Muscle of back (tissue), 11 donors: ENCODE results near the gene RALGPS1. TPM values are rescaled to one million over a fixed set of nuclear protein-coding genes. Genes with fewer than 3 reads are reported as not detected.
A peak's percentile ranks its signal among the peaks of the same experiment; 100 is the strongest.

Experiments used
- DNase-seq, 3 donors: peaks; one replicate each; pipeline versions ENCODE4 v3.0.0 to v3.0.0-alpha.2; 2013
- polyA plus RNA-seq, 10 donors: library from polyadenylated mRNA; unstranded; fragments of 120-200 nt; gene quantifications; one replicate each; pipeline ENCODE4 v1.2.1, GENCODE V29; 2013; ENCODE audit not compliant: insufficient read length in 10 of 10

The RALGPS1 gene
- polyA plus RNA-seq, 10 donors = 4.6 to 11.4 (median 7.5) TPM

- DNase-seq = peak in 2 of 3 donors; percentile 46 to 69
Measured at GRCh38 chr9:127202461-127203169, 288.0 kb downstream of the RALGPS1 start.

GRCh38 chr9:127203681-127204327, 289.2 kb downstream of the RALGPS1 start:
- DNase-seq = no peak

DNA sequence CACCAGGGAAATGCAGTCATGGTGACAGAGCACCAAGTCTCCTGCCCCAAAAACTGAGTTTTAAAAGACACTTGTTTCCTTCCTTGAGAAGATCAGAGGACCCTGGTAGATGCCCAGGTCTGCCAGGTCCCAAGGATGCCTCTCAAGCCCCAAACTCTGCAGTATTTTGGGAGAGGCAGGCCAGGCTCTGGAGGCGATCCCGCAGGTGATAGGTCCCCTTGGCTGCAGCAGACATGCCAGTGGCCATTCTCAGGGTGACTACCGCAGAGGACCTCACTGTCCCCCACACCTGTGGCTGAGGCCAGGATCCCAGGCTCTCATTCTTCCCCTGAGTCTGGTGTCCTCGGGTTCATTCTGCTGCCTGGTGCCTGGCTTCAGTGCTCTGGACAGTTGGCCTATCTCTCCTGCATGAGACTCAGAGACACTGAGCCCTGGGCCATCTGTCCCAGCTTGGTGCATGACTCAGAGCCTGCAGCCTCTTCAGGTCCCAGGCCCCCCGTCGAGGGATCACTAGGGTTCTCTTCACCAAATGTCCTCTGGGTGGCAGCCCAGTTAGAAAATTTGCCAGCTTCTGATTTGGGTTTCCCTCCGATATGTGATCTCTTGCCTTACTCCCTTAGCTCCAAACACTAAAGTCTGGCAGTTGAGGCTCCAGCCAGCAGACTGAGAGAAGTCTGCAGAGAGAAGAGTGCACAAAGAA, 290.3 kb downstream of the RALGPS1 start:
- DNase-seq = peak in 1 of 3 donors; percentile 49

DNA sequence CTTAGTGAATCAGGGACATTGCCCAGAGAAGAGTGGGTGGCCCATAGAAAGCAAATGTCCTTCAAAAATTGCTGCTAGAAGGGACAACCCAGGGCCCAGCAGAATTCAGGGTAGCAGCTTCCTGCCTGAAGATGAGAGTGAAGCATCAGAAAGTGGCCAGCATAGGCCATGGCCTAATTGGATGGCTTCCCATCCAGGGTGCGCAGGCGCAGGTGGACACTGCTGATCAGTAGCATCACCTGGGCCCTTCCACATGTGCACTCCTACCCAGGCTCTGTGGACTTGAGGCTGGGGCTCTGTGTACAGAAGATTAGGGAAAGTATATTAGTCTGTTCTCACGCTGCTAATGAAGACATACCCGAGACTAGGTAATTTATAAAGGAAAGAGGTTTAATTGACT, 291.4 kb downstream of the RALGPS1 start:
- no peak for DNase-seq

DNA sequence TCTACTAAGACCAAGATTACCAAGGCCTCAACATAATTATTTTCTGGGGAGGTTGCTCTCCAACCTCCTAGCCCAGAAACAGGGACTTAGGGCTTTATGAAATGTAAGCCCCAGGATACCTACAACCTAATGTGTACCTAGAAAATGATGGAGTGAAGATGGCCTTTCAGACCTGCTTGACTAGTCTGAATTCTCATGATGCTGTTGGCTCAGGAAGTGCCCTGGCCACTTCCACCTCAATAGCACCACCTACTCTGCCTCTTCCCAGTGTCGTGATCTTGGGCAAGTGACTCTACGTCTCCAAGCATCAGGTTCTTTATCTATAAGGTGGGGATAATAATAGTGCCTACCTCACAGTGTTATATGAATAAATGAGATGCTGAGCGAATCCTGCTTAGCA, 292.1 kb downstream of the RALGPS1 start:
- DNase-seq = no peak

DNA sequence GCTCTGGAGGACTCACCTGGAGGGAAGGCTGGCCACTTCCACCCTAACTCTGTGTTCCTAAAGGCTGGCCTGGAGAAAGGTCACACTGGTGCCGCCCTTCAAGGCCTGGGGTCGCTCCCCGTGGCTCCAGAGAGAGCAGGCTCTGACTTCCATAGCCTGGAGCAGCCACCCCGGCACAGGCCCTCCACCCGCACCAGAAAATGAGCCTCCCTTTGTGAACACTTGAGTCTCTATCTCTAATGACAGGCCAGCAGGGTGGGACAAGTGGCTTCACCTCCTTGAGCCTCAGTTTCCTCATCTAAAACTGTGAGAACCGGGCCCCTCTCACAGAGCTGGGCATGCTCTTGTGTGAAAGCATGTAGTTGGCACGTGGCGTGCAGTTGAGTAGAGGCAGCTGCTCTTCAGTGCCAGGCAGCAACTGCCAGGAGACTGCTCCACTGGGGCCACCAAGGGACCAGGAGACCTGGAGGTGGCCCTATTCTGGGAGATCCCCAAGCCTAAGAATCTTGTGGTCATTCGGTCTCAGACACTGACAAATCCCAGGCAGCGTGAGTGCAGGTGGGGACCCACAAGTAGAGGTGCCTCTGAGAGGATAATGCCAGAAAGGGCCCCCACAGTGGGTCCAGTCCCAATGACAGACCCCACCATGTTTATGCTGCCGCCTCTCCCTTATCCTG, 293.3 kb downstream of the RALGPS1 start:
- no peak for DNase-seq

DNA sequence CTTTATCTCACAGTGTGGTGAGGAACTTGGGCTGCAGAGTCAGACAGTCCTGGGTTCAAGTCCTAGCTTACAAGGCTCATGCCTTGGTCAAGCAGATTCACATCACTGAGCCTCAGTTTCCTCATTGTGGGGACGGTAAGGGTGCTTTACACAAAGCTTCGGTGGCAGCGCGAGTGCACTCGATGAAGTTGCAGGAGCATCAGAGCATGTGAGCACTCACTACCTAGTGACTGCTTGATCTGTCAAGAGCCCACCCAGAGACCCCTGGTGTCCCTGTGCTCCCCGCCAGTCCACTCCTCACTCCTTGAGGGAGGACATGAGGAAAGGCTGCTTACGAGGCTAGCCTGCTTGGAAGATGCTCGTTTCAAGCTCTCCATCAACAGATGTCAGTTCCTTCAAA, 293.8 kb downstream of the RALGPS1 start:
- no peak for DNase-seq

DNA sequence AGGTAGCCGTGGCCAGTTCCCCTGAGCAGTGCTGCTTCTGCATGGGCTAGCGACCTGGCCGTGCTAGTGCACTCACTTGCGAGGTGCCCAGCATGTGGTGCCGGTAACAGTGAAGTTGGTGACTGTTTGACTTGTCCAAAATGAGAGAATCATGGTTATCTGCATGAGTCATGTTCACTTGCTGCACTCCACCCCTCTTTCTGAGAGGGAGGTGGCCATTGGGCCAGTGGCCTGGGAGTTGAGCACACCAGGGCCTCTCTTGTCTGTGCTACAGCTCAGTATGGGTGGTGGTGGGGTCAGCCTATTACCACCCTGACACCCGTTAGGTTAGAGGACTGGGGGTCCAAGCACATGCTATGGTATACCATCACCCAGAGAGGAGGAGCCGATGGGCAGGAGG, 294.6 kb downstream of the RALGPS1 start:
- DNase-seq = no peak

DNA sequence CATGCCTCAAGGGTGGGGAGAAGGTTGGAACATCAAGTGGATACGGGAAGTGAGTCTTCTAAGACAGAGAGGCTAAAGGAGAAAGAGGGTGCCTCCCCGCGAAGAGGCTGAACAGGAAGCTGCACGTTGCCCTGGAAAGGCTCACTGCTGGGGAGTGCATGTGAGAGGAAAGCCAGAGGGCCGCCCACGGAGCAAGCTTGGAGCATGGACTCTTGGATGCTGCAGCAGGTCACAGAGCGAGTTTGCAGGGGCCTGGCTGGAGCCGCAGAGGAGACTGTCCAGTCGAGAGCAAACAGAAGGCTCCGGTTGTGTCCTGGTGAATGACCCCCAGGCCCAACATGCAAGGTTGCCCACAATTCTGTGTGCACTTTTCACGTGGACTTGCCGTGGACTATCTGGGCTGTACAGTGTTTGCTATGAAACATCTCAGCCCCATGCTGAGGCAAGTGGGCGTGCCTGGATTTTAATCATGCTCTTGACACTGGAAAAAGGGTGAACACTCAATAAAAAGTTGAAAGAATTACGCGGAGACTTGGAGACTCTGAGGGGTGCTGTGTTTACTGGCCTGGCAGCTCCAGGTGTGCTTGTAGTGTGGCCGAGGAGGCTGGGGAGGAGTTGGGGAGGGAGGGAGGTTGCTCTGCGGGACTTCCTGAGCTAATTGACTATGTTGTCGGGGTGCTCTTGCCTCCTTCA, 295.5 kb downstream of the RALGPS1 start:
- DNase-seq = peak in 1 of 3 donors; percentile 61

GRCh38 chr9:127210851-127211730, 296.5 kb downstream of the RALGPS1 start:
- DNase-seq = no peak

DNA sequence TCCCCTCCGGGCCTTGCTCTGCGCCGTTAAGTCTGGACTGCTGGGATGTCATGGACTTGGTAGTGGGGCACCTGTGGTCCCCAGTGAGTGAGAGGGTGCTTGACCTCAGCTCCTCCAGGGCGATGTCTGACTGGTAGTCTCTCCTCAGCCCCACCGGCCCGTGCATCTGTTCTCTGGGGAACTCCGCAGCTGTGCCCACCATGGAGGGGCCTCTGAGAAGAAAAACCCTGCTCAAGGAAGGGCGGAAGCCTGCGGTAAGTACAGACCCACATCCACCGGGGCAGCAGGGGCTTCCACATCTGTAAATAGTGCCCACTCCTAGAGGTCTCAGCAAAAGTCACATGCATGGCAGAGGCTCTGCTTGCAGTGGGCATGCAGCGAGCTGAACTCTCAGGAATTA, 297.4 kb downstream of the RALGPS1 start:
- no peak for DNase-seq

- no peak for DNase-seq
Measured at GRCh38 chr9:127212453-127212852, 297.9 kb downstream of the RALGPS1 start.

- DNase-seq = no peak
Measured at GRCh38 chr9:127213859-127214258, 299.3 kb downstream of the RALGPS1 start.

GRCh38 chr9:127214421-127215267, 300.1 kb downstream of the RALGPS1 start:
- DNase-seq = no peak

DNA sequence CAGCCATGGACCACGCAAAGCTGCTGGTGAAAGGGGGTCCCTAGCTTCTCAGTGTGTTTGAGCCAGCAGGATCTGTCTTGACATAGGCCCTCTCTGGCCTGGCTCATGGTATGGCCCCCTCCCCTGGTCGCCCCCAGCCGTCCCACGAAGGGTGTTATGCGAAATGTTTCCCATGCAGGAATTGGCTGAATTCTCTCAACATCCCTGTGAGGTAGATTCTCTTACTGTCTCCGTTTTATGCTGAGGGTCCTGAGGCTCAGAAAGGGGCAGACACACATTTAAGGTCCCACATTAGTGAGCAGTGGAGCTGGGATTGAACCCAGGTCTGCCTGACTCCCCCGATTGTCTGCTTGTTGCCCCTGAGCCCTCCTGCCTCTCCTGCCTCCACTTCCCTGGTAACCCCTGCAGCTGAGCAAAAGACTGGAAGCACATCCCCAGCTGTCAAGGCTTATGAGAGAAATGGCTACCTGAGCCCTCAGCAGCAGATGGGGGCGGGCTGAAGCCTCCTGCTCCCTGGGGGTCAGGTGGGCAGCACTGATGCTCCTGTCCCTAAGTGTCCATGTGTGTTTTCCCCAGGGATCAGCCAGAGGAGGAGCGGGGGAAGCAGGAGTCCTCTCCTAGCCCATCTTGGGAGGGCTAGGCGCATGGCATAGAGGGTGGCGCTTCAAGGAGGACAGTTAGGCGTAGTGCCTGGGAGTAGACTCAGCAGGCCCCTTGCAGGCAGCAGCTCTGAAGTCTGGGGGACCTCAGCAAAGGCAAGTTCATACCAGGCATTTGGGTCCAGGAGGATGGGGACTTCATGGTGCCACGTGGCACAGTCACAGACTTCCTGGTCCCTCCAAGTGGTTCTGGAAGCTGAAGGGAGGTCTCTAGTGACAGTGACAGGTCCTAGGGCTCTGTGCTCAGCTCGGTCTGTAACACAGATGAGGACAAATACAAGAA, 301.0 kb downstream of the RALGPS1 start:
- no peak for DNase-seq

- peak in 1 of 3 donors; percentile 0 for DNase-seq
Measured at GRCh38 chr9:127216210-127216887, 301.8 kb downstream of the RALGPS1 start.

DNA sequence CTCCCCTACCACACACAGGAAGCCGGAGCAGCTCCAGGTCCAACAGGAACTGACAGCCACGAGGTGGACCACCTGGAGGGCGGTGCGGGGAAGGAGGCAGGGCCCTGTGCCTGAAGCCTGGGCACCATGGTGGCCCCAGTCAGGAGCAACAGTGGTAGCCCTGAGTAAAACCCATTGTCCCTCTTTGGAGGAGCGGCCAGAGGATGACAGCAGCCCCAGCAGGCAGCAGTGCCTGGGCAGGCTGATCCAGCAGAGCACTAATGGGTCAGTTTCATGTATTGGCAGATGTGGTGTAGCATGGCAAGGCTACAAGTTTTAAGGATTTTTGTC, 302.3 kb downstream of the RALGPS1 start:
- DNase-seq = no peak

DNA sequence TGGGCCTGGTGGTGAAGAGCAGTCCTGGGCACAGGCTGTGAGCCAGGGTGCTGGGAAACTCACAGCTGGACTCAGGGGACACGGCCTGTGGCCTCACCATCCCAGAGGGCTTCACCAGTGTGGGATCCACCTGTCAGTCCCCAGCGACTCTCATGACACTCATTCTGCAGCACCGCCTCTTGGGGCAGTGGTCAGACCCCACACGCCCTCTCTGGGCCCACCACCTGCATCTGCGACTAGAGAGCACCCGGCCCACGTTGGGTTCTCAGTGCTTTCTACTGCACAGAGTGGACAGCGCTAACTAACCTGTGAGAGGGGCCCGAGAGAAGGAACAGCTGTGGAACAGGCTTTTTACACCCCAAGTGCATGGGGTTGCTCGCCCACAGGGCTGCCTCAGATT, 304.2 kb downstream of the RALGPS1 start:
- DNase-seq = no peak
